GM12873 (cell line): ENCODE data around the gene GNG7.

ENCODE experiments used
- CTCF ChIP-seq: IDR thresholded peaks from 2 replicates; pipeline ENCODE4 v1.5.1; 2012; ENCODE audit warnings: low read depth, mild to moderate bottlenecking, moderate library complexity, low read length, control low read depth; ENCODE audit not compliant: insufficient read depth; ENCODE audit errors: missing control alignments

Gene GNG7

GRCh38 chr19:2592824-2593223 lies 109.7 kb downstream of the GNG7 start:
- no peak for TF ChIP-seq CTCF

- no peak for TF ChIP-seq CTCF
Observed at GRCh38 chr19:2591537-2592291, 110.8 kb downstream of the GNG7 start.

GRCh38 chr19:2590630-2591399 lies 111.7 kb downstream of the GNG7 start:
- TF ChIP-seq CTCF, result no peak

GRCh38 chr19:2589441-2589840 lies 113.1 kb downstream of the GNG7 start:
- no peak for TF ChIP-seq CTCF

- no peak for TF ChIP-seq CTCF
Observed at GRCh38 chr19:2588081-2588777, 114.3 kb downstream of the GNG7 start.

- no peak for TF ChIP-seq CTCF
Observed at GRCh38 chr19:2587001-2587719, 115.3 kb downstream of the GNG7 start.
